HG02885 (cell line): Measurements from ENCODE around the gene DAPK3.
"Not testable (repeated sequence)": the region's sequence is repeated elsewhere in the genome, so short reads cannot be mapped to it uniquely, and the experiment has no call there.

Experiments
- ATAC-seq: cut with Tn5 transposase; IDR thresholded peaks from one replicate; pipeline ENCODE4 v1.9.1; 2021; ENCODE audit warnings: mild to moderate bottlenecking; ENCODE audit not compliant: unreplicated experiment, poor library complexity

The DAPK3 gene

GRCh38 chr19:3970808-3971598, at the start of gene DAPK3:
Gene DAPK3 (minus strand): TSS chr19:3971099. CDS start chr19:3969735, 1,364 bp downstream.
- peak; percentile 95 for ATAC-seq

GRCh38 chr19:4019578-4019977, 48.7 kb upstream of the DAPK3 start:
- ATAC-seq, result no peak

- ATAC-seq, result no peak
Measured at GRCh38 chr19:4018775-4019504, 48.0 kb upstream of the DAPK3 start.

- no peak for ATAC-seq
Measured at GRCh38 chr19:4018140-4018613, 47.3 kb upstream of the DAPK3 start.

GRCh38 chr19:4016903-4017638, 46.2 kb upstream of the DAPK3 start:
- ATAC-seq, result no peak

GRCh38 chr19:4016486-4016885, 45.6 kb upstream of the DAPK3 start:
- ATAC-seq, result no peak

- no peak for ATAC-seq
Measured at GRCh38 chr19:4015705-4016402, 45.0 kb upstream of the DAPK3 start.

- no peak for ATAC-seq
Measured at GRCh38 chr19:4014541-4015491, 43.9 kb upstream of the DAPK3 start.

- no peak for ATAC-seq
Measured at GRCh38 chr19:4013886-4014540, 43.1 kb upstream of the DAPK3 start.

- ATAC-seq, result no peak
Measured at GRCh38 chr19:4012975-4013634, 42.2 kb upstream of the DAPK3 start.

GRCh38 chr19:4012092-4012974, 41.4 kb upstream of the DAPK3 start:
- no peak for ATAC-seq

- not testable (repeated sequence) for ATAC-seq
Measured at GRCh38 chr19:4011430-4011829, 40.5 kb upstream of the DAPK3 start.

GRCh38 chr19:4010808-4011110, 39.9 kb upstream of the DAPK3 start:
- no peak for ATAC-seq

- ATAC-seq, result no peak
Measured at GRCh38 chr19:4009990-4010807, 39.3 kb upstream of the DAPK3 start.

GRCh38 chr19:4007836-4008539, 37.1 kb upstream of the DAPK3 start:
- peak; percentile 13 for ATAC-seq
